Thyroid gland (tissue), 4 donors: Measurements from ENCODE around the gene CALCB. TPM values are rescaled to one million over a fixed set of nuclear protein-coding genes. Genes with fewer than 3 reads are reported as not detected.

Experiments used
- DNase-seq, 2 donors: peaks; one replicate each; pipeline ENCODE4 v3.0.0-alpha.2; 2019
- H3K27ac ChIP-seq, 3 donors: fragments of 200-600 bp; sonication (generic); 1 replicate in 2 of 3; 2 replicates in 1 of 3; pipeline ENCODE4 v1.5.1; 2016 to 2019; ENCODE audit warnings: mild to moderate bottlenecking in 1 of 3, moderate library complexity in 1 of 3
- H3K27me3 ChIP-seq: fragments of 200-600 bp; sonication (generic); one replicate; pipeline ENCODE4 v1.5.1; 2019
- H3K36me3 ChIP-seq, 2 donors: fragments of 200-600 bp; sonication (generic); one replicate each; pipeline ENCODE4 v1.5.1; 2016 to 2019
- H3K4me1 ChIP-seq, 2 donors: fragments of 200-600 bp; sonication (generic); one replicate each; pipeline ENCODE4 v1.5.1; 2017 to 2019
- H3K4me3 ChIP-seq, 3 donors: fragments of 200-600 bp; sonication (generic); replicated peaks in 1 of 3; 1 replicate in 2 of 3; 2 replicates in 1 of 3; pipeline ENCODE4 v1.5.1; 2016; ENCODE audit warnings: mild to moderate bottlenecking in 1 of 3
- H3K9me3 ChIP-seq: fragments of 200-600 bp; sonication (generic); one replicate; pipeline ENCODE4 v1.5.1; 2017
- CTCF ChIP-seq, 6 experiments: fragments of 200-600 bp in 3 of 6; fragments of 450-650 bp in 3 of 6; sonication (generic) in 3 of 6; IDR thresholded peaks; one replicate each; pipeline ENCODE4 v1.5.1; 2016 to 2019; ENCODE audit warnings: antibody characterized with exemption in 6 of 6, mild to moderate bottlenecking in 2 of 6, inconsistent platforms in 1 of 6, moderate library complexity in 1 of 6
- POLR2A ChIP-seq, 2 donors: fragments of 450-650 bp; IDR thresholded peaks; one replicate each; pipeline ENCODE4 v1.6.1; 2017; ENCODE audit warnings: antibody characterized with exemption in 2 of 2, mild to moderate bottlenecking in 2 of 2, moderate library complexity in 1 of 2
- whole genome bisulfite sequencing, 2 donors: methylation state at CpG; one replicate each; pipeline ENCODE4 v1.1.5; 2017; 5-methylcytosine and 5-hydroxymethylcytosine counted together
- intact Hi-C: fragments of 100-400 bp; cut with DNase I; formaldehyde crosslinking; loops from one replicate; pipeline ENCODE4 v1.15.1; 2023
- total RNA-seq, 4 donors: library from RNA; depleted of rRNA; stranded (reverse); fragments of >200 nt; gene quantifications; one replicate each; pipeline ENCODE4 v1.2.3, GENCODE V29; 2016

The CALCB gene
- total RNA-seq, 4 donors from 2014 or later: 0.33 to 20.3 (median 2.4) TPM

GRCh38 chr11:15119352-15119751 lies 46.0 kb downstream of the CALCB start:
- 80 to 94% methylated on average over 4 of the region's 4 CpGs for WGBS, 2 donors
- H3K36me3 ChIP-seq: no peaks in the 10 kb centered on the region
- no peaks in the 10 kb centered on the region for H3K9me3 ChIP-seq
- H3K4me3 ChIP-seq: no peak overlapping the region
- peaks cover 0 to 2% of the 10 kb centered on the region in 2 donors for H3K4me1 ChIP-seq
- H3K27ac ChIP-seq: no peak overlapping the region
- no peaks in the 10 kb centered on the region for H3K27me3 ChIP-seq
- DNase-seq: no peak
- intact Hi-C loops: no loop called here
- no peak for TF ChIP-seq POLR2A (IDR thresholded peaks at IDR 0.05)
- no peak for TF ChIP-seq CTCF (IDR thresholded peaks at IDR 0.05)

- intact Hi-C loops: no loop called here
- 85 to 95% methylated on average over 1 of the region's 1 CpG for WGBS, 2 donors
These were observed 46.4 kb downstream of the CALCB start for GRCh38 chr11:15119826-15120225.

GRCh38 chr11:15123849-15124248 lies 50.5 kb downstream of the CALCB start:
- no peak overlapping the region for H3K27ac ChIP-seq

More at GRCh38 chr11:15119826-15120225, 46.4 kb downstream of the CALCB start:
- TF ChIP-seq CTCF (IDR thresholded peaks at IDR 0.05): no peak
- TF ChIP-seq POLR2A (IDR thresholded peaks at IDR 0.05): no peak
- H3K27ac ChIP-seq: no peak overlapping the region
- no peaks in the 10 kb centered on the region for H3K27me3 ChIP-seq
- no peak for DNase-seq
- H3K4me1 ChIP-seq: no peaks in the 10 kb centered on the region
- no peaks in the 10 kb centered on the region for H3K9me3 ChIP-seq
- H3K4me3 ChIP-seq: no peak overlapping the region
- no peaks in the 10 kb centered on the region for H3K36me3 ChIP-seq

DNA sequence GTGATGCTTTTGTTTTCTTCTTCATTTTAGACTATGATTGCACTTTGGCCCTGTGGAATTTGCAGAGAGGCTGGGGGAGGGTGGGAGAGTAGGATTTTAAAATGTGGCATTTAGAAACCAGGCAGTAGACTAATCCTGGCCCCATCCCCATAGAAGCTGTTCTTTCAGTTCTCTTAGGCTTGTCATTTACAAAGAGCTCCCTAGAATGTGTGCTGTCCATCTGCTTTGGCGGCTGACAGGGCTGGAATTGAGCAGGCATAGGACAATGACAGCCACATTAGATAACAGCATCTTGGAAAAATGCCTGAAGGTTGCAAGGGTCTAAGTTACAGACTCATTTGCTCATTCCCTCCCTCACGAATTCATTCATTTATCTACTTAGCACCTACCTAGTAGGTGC lies 51.1 kb downstream of the CALCB start:
- intact Hi-C loops: no loop called here
- Histone ChIP-seq H3K4me1 (no peaks in the 10 kb centered on the region), H3K9me3 (no peaks in the 10 kb centered on the region), H3K27me3 (no peaks in the 10 kb centered on the region), H3K36me3 (no peaks in the 10 kb centered on the region), H3K4me3 (no peak overlapping the region), H3K27ac (no peak overlapping the region)
- 75 to 80% methylated on average over 2 of the region's 2 CpGs for WGBS, 2 donors
- no peak for DNase-seq
- TF ChIP-seq CTCF (IDR thresholded peaks at IDR 0.05) (no peak), POLR2A (IDR thresholded peaks at IDR 0.05) (no peak)

More at GRCh38 chr11:15123849-15124248, 50.5 kb downstream of the CALCB start:
- TF ChIP-seq POLR2A (IDR thresholded peaks at IDR 0.05): no peak
- TF ChIP-seq CTCF (IDR thresholded peaks at IDR 0.05): no peak
- DNase-seq: no peak
- 69 to 75% methylated on average over 1 of the region's 1 CpG for WGBS, 2 donors
- H3K36me3 ChIP-seq: no peaks in the 10 kb centered on the region
- no peaks in the 10 kb centered on the region for H3K9me3 ChIP-seq
- no peaks in the 10 kb centered on the region for H3K4me1 ChIP-seq
- no peak overlapping the region for H3K4me3 ChIP-seq
- H3K27me3 ChIP-seq: no peaks in the 10 kb centered on the region
- intact Hi-C loops: no loop called here

GRCh38 chr11:15127341-15127740 lies 53.9 kb downstream of the CALCB start:
- H3K4me3 ChIP-seq: no peak overlapping the region
- no peaks in the 10 kb centered on the region for H3K36me3 ChIP-seq
- H3K27me3 ChIP-seq: no peaks in the 10 kb centered on the region
- H3K9me3 ChIP-seq: no peaks in the 10 kb centered on the region
- no peak for DNase-seq
- no peaks in the 10 kb centered on the region for H3K4me1 ChIP-seq
- no peak overlapping the region for H3K27ac ChIP-seq
- WGBS, 2 donors: 63 to 78% methylated on average over 6 of the region's 6 CpGs
- intact Hi-C loops: no loop called here
- TF ChIP-seq CTCF (IDR thresholded peaks at IDR 0.05): no peak
- no peak for TF ChIP-seq POLR2A (IDR thresholded peaks at IDR 0.05)

Other genes starting within 250 kb of the CALCB start
- gene CYP2R1, start 181.4 kb upstream of the CALCB start, total RNA-seq: 10 to 100 TPM; 10.2 to 24.1 (median 19.8) TPM
- 100 to 1,000 TPM in 2 of 4 donors, 10 to 100 TPM in 1, not detected in 1; 50.7 to 970 (median 569) TPM for gene CALCA, start 101.2 kb upstream of the CALCB start, total RNA-seq
- 1 to 10 TPM in 1 of 4 donors, under 1 TPM in 2, not detected in 1; 0.38 to 1.2 (median 0.54) TPM for gene INSC, start 41.3 kb downstream of the CALCB start, total RNA-seq